Measurements from ENCODE around the gene SNX9. TPM values are rescaled to one million over a fixed set of nuclear protein-coding genes. Genes with fewer than 3 reads are reported as not detected.

The SNX9 gene
- polyA plus RNA-seq, 1 donor from 2014 or later, result 7.0 TPM

DNA sequence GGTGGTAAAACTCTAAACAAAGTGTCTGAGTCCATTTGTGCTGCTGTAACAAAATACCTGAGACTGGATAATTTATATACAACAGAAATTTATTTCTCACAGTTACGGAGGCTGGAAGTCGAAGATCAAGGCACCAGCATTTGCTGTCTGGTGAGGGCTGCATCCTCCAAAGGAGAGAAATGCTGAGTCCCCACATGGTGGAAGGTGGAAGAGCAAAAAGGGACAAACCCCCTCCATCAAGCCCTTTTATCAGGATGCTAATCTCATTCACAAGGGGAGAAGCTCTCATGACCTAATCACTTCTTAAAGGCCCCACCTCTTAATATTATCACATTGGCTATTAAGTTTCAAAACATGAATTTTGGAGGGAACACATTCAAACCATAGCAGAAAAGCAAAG lies 102.7 kb downstream of the SNX9 start:
- H3K36me3 ChIP-seq (ENCODE audit: insufficient read depth, low read length), result peaks cover 3% of the 10 kb centered on the region

DNA sequence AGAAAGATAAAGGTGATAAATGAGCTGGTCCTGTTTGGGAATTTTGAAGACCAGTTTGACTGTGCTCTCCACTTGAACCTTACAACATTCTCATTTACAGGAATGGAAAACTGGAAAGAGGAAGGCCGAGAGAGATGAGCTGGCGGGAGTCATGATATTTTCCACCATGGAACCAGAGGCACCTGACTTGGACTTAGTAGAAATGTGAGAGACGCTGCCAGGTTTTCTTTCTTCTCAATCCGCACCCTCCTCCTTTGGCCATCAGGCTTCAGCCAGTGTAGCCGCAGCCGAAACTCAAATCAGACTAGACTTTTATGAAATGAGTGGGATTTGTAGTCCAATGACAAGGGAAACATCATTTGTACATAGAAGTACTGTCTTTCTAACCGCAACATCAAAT lies 104.0 kb downstream of the SNX9 start:
- Histone ChIP-seq H3K9me3 (ENCODE audit: low read length) (no peaks in the 10 kb centered on the region), H2AFZ (ENCODE audit: low read depth, low read length) (no peak overlapping the region), H3K9ac (ENCODE audit: low read length) (no peak overlapping the region), H4K20me1 (ENCODE audit: insufficient read depth) (no peaks in the 10 kb centered on the region), H3K9me2 (ENCODE audit: insufficient read depth, low read length) (no peaks in the 10 kb centered on the region), H3F3A (ENCODE audit: insufficient read depth, low read length, poor library complexity, severe bottlenecking) (no peaks in the 10 kb centered on the region), H3K36me3 (ENCODE audit: insufficient read depth, low read length) (peaks cover 4% of the 10 kb centered on the region), H3K27ac (ENCODE audit: low read length) (no peak overlapping the region), H3K4me2 (ENCODE audit: low read length) (no peak overlapping the region), H3K27me3 (ENCODE audit: insufficient read depth, low read depth, low read length) (no peaks in the 10 kb centered on the region), H3K79me2 (replicated peaks; ENCODE audit: insufficient read depth, low read length) (no peaks in the 10 kb centered on the region), H3K4me3 (ENCODE audit: low read length) (no peak overlapping the region)
- no peak for TF ChIP-seq MXI1 (conservative IDR thresholded peaks at IDR 0.05; ENCODE audit: poor library complexity, severe bottlenecking)
- TF ChIP-seq EP300 (conservative IDR thresholded peaks at IDR 0.05; ENCODE audit: poor library complexity, severe bottlenecking), result no peak
- TF ChIP-seq, protein P1, sequence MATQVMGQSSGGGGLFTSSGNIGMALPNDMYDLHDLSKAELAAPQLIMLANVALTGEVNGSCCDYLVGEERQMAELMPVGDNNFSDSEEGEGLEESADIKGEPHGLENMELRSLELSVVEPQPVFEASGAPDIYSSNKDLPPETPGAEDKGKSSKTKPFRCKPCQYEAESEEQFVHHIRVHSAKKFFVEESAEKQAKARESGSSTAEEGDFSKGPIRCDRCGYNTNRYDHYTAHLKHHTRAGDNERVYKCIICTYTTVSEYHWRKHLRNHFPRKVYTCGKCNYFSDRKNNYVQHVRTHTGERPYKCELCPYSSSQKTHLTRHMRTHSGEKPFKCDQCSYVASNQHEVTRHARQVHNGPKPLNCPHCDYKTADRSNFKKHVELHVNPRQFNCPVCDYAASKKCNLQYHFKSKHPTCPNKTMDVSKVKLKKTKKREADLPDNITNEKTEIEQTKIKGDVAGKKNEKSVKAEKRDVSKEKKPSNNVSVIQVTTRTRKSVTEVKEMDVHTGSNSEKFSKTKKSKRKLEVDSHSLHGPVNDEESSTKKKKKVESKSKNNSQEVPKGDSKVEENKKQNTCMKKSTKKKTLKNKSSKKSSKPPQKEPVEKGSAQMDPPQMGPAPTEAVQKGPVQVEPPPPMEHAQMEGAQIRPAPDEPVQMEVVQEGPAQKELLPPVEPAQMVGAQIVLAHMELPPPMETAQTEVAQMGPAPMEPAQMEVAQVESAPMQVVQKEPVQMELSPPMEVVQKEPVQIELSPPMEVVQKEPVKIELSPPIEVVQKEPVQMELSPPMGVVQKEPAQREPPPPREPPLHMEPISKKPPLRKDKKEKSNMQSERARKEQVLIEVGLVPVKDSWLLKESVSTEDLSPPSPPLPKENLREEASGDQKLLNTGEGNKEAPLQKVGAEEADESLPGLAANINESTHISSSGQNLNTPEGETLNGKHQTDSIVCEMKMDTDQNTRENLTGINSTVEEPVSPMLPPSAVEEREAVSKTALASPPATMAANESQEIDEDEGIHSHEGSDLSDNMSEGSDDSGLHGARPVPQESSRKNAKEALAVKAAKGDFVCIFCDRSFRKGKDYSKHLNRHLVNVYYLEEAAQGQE (IDR thresholded peaks at IDR 0.05; ENCODE audit: borderline replicate concordance), result no peak
- no peak for TF ChIP-seq RAD21 (conservative IDR thresholded peaks at IDR 0.05)
- no peak for TF ChIP-seq SMC3 (conservative IDR thresholded peaks at IDR 0.05; ENCODE audit: poor library complexity)
- TF ChIP-seq, protein P2, sequence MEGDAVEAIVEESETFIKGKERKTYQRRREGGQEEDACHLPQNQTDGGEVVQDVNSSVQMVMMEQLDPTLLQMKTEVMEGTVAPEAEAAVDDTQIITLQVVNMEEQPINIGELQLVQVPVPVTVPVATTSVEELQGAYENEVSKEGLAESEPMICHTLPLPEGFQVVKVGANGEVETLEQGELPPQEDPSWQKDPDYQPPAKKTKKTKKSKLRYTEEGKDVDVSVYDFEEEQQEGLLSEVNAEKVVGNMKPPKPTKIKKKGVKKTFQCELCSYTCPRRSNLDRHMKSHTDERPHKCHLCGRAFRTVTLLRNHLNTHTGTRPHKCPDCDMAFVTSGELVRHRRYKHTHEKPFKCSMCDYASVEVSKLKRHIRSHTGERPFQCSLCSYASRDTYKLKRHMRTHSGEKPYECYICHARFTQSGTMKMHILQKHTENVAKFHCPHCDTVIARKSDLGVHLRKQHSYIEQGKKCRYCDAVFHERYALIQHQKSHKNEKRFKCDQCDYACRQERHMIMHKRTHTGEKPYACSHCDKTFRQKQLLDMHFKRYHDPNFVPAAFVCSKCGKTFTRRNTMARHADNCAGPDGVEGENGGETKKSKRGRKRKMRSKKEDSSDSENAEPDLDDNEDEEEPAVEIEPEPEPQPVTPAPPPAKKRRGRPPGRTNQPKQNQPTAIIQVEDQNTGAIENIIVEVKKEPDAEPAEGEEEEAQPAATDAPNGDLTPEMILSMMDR (IDR thresholded peaks at IDR 0.05; ENCODE audit: poor library complexity, severe bottlenecking), result no peak
- TF ChIP-seq TAF1 (IDR thresholded peaks at IDR 0.05; ENCODE audit: low read depth), result no peak

More for the DNA sequence above, 102.7 kb downstream of the SNX9 start:
- no peak overlapping the region for H3K4me3 ChIP-seq (ENCODE audit: low read length)
- no peaks in the 10 kb centered on the region for H4K20me1 ChIP-seq (ENCODE audit: insufficient read depth)
- no peak overlapping the region for H3K9ac ChIP-seq (ENCODE audit: low read length)
- H3K9me3 ChIP-seq (ENCODE audit: low read length), result no peaks in the 10 kb centered on the region
- H3K4me2 ChIP-seq (ENCODE audit: low read length), result no peak overlapping the region
- H3F3A ChIP-seq (ENCODE audit: insufficient read depth, low read length, poor library complexity, severe bottlenecking), result no peaks in the 10 kb centered on the region
- no peak overlapping the region for H3K27ac ChIP-seq (ENCODE audit: low read length)
- H3K27me3 ChIP-seq (ENCODE audit: insufficient read depth, low read depth, low read length), result no peaks in the 10 kb centered on the region
- H3K9me2 ChIP-seq (ENCODE audit: insufficient read depth, low read length), result no peaks in the 10 kb centered on the region
- no peak overlapping the region for H2AFZ ChIP-seq (ENCODE audit: low read depth, low read length)
- H3K79me2 ChIP-seq (replicated peaks; ENCODE audit: insufficient read depth, low read length), result no peaks in the 10 kb centered on the region
- TF ChIP-seq, protein P1 (IDR thresholded peaks at IDR 0.05; ENCODE audit: borderline replicate concordance), result no peak
- TF ChIP-seq TAF1 (IDR thresholded peaks at IDR 0.05; ENCODE audit: low read depth), result no peak
- no peak for TF ChIP-seq SMC3 (conservative IDR thresholded peaks at IDR 0.05; ENCODE audit: poor library complexity)
- no peak for TF ChIP-seq RAD21 (conservative IDR thresholded peaks at IDR 0.05)
- no peak for TF ChIP-seq POLR2AphosphoS5 (IDR thresholded peaks at IDR 0.05)
- TF ChIP-seq, protein P2 (IDR thresholded peaks at IDR 0.05; ENCODE audit: poor library complexity, severe bottlenecking), result no peak
- no peak for TF ChIP-seq MXI1 (conservative IDR thresholded peaks at IDR 0.05; ENCODE audit: poor library complexity, severe bottlenecking)
- TF ChIP-seq EP300 (conservative IDR thresholded peaks at IDR 0.05; ENCODE audit: poor library complexity, severe bottlenecking), result no peak
- TF ChIP-seq EZH2 (IDR thresholded peaks at IDR 0.05; ENCODE audit: borderline replicate concordance, insufficient read depth, low read length, poor library complexity, severe bottlenecking), result no peak

Data from neural cell (in vitro differentiated cells).